ENCODE results near the gene GATA2. TPM values are rescaled to one million over a fixed set of nuclear protein-coding genes. Genes with fewer than 3 reads are reported as not detected.

The GATA2 gene
- total RNA-seq, 1 experiment from 2014 or later, result 18.6 TPM

GRCh38 chr3:128462931-128463330 is 30.1 kb downstream of the GATA2 start:
- H3K4me3 ChIP-seq (replicated peaks in 1 of 2; ENCODE audit: low read depth in 1 of 2, low read length in 2 of 2), result no peak overlapping the region
- H3K9me3 ChIP-seq (ENCODE audit: control insufficient read depth in 1 of 2, insufficient read depth in 1 of 2, low read depth in 1 of 2, low read length in 2 of 2), result no peaks in the 10 kb centered on the region
- H3K9ac ChIP-seq (ENCODE audit: low read length), result no peak overlapping the region
- intact Hi-C loops (cut with micrococcal nuclease), result no loop called here
- H2AFZ ChIP-seq (ENCODE audit: low read depth, low read length, poor library complexity, severe bottlenecking), result no peak overlapping the region
- ChIA-PET RAD21 (ENCODE audit: low non-redundant PET in 1 of 2, low total read pairs in 2 of 2, uncharacterized antibody in 2 of 2, unreplicated experiment in 2 of 2) (no interaction called here), CTCF (no interaction called here), POLR2A (no interaction called here)
- no peak overlapping the region for H3K27ac ChIP-seq (ENCODE audit: low read depth, low read length)
- no peaks in the 10 kb centered on the region for H3K9me2 ChIP-seq (ENCODE audit: insufficient read depth)
- no peaks in the 10 kb centered on the region for H3K36me3 ChIP-seq (ENCODE audit: control insufficient read depth in 1 of 2, insufficient read depth in 2 of 2, low read length in 2 of 2)
- no TSS peak for BruUV-seq (replicated peaks)
- DNase-seq (ENCODE audit: low read depth, low spot score) (no peak), ATAC-seq (no peak)
- TF ChIP-seq RAD21 (IDR thresholded peaks at IDR 0.05; ENCODE audit: low read depth), result no peak
- TF ChIP-seq, protein P1, sequence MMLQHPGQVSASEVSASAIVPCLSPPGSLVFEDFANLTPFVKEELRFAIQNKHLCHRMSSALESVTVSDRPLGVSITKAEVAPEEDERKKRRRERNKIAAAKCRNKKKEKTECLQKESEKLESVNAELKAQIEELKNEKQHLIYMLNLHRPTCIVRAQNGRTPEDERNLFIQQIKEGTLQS (IDR thresholded peaks at IDR 0.05), result no peak
- no peak for TF ChIP-seq ZFX (IDR thresholded peaks at IDR 0.05)
- no peak for TF ChIP-seq ZBTB33 (IDR thresholded peaks at IDR 0.05; ENCODE audit: extremely low read depth, insufficient replicate concordance, low read length)
- TF ChIP-seq EZH2 (IDR thresholded peaks at IDR 0.05), result no peak
- no peak for TF ChIP-seq MAX (IDR thresholded peaks at IDR 0.05)
- TF ChIP-seq REST (IDR thresholded peaks at IDR 0.05; ENCODE audit: low read depth), result no peak
- no peak for TF ChIP-seq TCF7L2 (IDR thresholded peaks at IDR 0.05; ENCODE audit: borderline replicate concordance, extremely low read depth, insufficient read depth, insufficient read length)
- no peak for TF ChIP-seq ZNF274 (IDR thresholded peaks at IDR 0.05; ENCODE audit: low read depth, low read length)
- no peak for TF ChIP-seq YY1 (IDR thresholded peaks at IDR 0.05; ENCODE audit: extremely low read depth, insufficient replicate concordance, low read depth, low read length)
- TF ChIP-seq POLR2A (IDR thresholded peaks at IDR 0.05; ENCODE audit: borderline replicate concordance, extremely low read depth, insufficient read depth, insufficient read length), result no peak
- TF ChIP-seq SIN3A (IDR thresholded peaks at IDR 0.05; ENCODE audit: low read depth), result no peak
- TF ChIP-seq ELF1 (IDR thresholded peaks at IDR 0.05; ENCODE audit: borderline replicate concordance, low read depth), result no peak
- TF ChIP-seq CTCF (IDR thresholded peaks at IDR 0.05 in 2 of 3, conservative IDR thresholded peaks at IDR 0.05 in 1 of 3; ENCODE audit: borderline replicate concordance in 1 of 3, insufficient read depth in 1 of 3, low read depth in 2 of 3, low read length in 2 of 3), result no peak
- no peak for TF ChIP-seq JUND (IDR thresholded peaks at IDR 0.05)
- TF ChIP-seq FOSL1 (IDR thresholded peaks at IDR 0.05; ENCODE audit: low read depth), result no peak
- TF ChIP-seq EGR1 (IDR thresholded peaks at IDR 0.05; ENCODE audit: low read depth), result no peak
- no peak overlapping the region for H3K4me2 ChIP-seq (ENCODE audit: low read length)
- no peaks in the 10 kb centered on the region for H3K4me1 ChIP-seq (ENCODE audit: control insufficient read depth in 1 of 2, insufficient read depth in 2 of 2, low read length in 2 of 2)
- peaks cover 19% of the 10 kb centered on the region for H3K27me3 ChIP-seq (ENCODE audit: insufficient read depth, low read length)
- H3K79me2 ChIP-seq (ENCODE audit: insufficient read depth, low read length), result no peaks in the 10 kb centered on the region
- no peaks in the 10 kb centered on the region for H4K20me1 ChIP-seq (ENCODE audit: insufficient read depth)
